B cell (primary cell): ENCODE results near the gene NAP1L1.

Source experiments
- EZH2 ChIP-seq: IDR thresholded peaks from 2 replicates; pipeline ENCODE4 v1.6.1; 2012; ENCODE audit warnings: borderline replicate concordance, low read depth, mild to moderate bottlenecking, moderate library complexity, low read length; ENCODE audit not compliant: insufficient read depth, poor library complexity, severe bottlenecking
- TF ChIP-seq, protein P1 (sequence below): fragments of 200-600 bp; IDR thresholded peaks from one replicate; pipeline ENCODE4 v1.8.0; 2022; ENCODE audit warnings: antibody characterized with exemption, mild to moderate bottlenecking

DNA sequence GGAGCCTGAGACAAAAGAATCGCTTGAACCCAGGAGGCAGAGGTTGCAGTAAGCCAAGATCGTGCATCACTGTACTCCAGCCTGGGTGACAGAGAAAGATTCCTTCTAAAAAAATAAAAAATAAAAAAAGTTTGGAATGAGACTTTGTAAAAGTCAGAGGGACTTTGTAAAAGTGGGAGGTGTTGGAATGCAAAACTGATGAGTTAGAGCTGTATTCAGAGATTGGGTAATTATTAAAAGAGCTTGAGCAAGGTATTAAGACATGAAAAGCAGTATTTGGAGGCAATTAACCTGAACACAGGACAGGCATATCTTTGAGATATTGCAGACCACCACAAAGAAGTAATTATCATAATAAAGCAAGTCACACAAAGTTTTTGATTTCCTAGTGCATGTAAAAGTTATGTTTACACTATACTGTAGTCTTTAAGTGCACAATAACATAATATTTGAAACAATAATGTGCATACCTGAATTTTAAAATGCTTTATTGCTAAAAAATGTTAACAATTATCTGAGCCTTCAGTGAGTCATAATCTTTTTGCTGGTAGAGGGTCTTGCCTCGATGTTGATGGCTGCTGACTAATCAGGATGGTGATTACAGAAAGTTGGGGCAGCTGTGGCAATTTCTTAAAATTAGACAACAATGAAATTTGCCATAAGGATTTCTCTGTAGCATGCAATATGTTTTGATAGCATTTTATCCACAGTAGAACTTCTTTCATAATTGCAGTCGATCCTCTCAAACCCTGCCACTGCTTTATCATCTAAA lies 86.0 kb downstream of the NAP1L1 start:
- TF ChIP-seq, protein P1, sequence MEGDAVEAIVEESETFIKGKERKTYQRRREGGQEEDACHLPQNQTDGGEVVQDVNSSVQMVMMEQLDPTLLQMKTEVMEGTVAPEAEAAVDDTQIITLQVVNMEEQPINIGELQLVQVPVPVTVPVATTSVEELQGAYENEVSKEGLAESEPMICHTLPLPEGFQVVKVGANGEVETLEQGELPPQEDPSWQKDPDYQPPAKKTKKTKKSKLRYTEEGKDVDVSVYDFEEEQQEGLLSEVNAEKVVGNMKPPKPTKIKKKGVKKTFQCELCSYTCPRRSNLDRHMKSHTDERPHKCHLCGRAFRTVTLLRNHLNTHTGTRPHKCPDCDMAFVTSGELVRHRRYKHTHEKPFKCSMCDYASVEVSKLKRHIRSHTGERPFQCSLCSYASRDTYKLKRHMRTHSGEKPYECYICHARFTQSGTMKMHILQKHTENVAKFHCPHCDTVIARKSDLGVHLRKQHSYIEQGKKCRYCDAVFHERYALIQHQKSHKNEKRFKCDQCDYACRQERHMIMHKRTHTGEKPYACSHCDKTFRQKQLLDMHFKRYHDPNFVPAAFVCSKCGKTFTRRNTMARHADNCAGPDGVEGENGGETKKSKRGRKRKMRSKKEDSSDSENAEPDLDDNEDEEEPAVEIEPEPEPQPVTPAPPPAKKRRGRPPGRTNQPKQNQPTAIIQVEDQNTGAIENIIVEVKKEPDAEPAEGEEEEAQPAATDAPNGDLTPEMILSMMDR = no peak
- TF ChIP-seq EZH2 = no peak
